HEK293 (cell line): ENCODE results near the gene PRG2.

ENCODE experiments used
- ATF2 ChIP-seq: fragments of 450-650 bp; formaldehyde crosslinking; IDR thresholded peaks from 2 replicates; pipeline ENCODE4 v1.5.1; 2016; ENCODE audit warnings: missing biosample characterization, missing genetic modification characterization, low read depth
- CTCF ChIP-seq: fragments of 450-650 bp; formaldehyde crosslinking; IDR thresholded peaks from 2 replicates; pipeline ENCODE4 v1.5.1; 2016; ENCODE audit warnings: missing biosample characterization, missing genetic modification characterization
- KLF16 ChIP-seq: fragments of 450-650 bp; formaldehyde crosslinking; IDR thresholded peaks from 2 replicates; pipeline ENCODE4 v1.5.1; 2017; ENCODE audit warnings: missing biosample characterization, missing genetic modification characterization
- MZF1 ChIP-seq: fragments of 450-650 bp; formaldehyde crosslinking; IDR thresholded peaks from 2 replicates; pipeline ENCODE4 v1.5.1; 2017; ENCODE audit warnings: missing biosample characterization, missing genetic modification characterization, borderline replicate concordance
- PRDM1 ChIP-seq: fragments of 450-650 bp; formaldehyde crosslinking; IDR thresholded peaks from 2 replicates; pipeline ENCODE4; 2016; ENCODE audit warnings: missing biosample characterization, missing genetic modification characterization
- REST ChIP-seq: fragments of 450-650 bp; formaldehyde crosslinking; IDR thresholded peaks from 2 replicates; pipeline ENCODE4 v1.5.1; 2016; ENCODE audit warnings: missing biosample characterization, missing genetic modification characterization
- TCF7L2 ChIP-seq: IDR thresholded peaks from 2 replicates; pipeline ENCODE4 v1.6.1; 2011; ENCODE audit warnings: low read depth, mild to moderate bottlenecking, inconsistent platforms, low read length, moderate library complexity, borderline replicate concordance
- ZNF148 ChIP-seq: fragments of 450-650 bp; formaldehyde crosslinking; IDR thresholded peaks from 2 replicates; pipeline ENCODE4 v1.5.0; 2017; ENCODE audit warnings: missing biosample characterization, missing genetic modification characterization, borderline replicate concordance
- ZNF239 ChIP-seq: fragments of 450-650 bp; formaldehyde crosslinking; IDR thresholded peaks from 2 replicates; pipeline ENCODE4 v1.5.1; 2016; ENCODE audit warnings: missing biosample characterization, missing genetic modification characterization
- ZNF350 ChIP-seq: fragments of 450-650 bp; formaldehyde crosslinking; IDR thresholded peaks from 2 replicates; pipeline ENCODE4 v1.5.0; 2017; ENCODE audit warnings: missing biosample characterization, mild to moderate bottlenecking, missing genetic modification characterization
- ZNF555 ChIP-seq: fragments of 450-650 bp; formaldehyde crosslinking; conservative IDR thresholded peaks from 2 replicates; pipeline ENCODE4 v1.5.1; 2017; ENCODE audit warnings: missing biosample characterization, mild to moderate bottlenecking, missing genetic modification characterization, inconsistent platforms
- ZNF76 ChIP-seq: fragments of 450-650 bp; formaldehyde crosslinking; IDR thresholded peaks from 2 replicates; pipeline ENCODE4; 2016; ENCODE audit warnings: low read depth, missing biosample characterization, missing genetic modification characterization, borderline replicate concordance

GRCh38 chr11:57377107-57377506, 13.3 kb downstream of the PRG2 start:
- TF ChIP-seq CTCF (no peak), ZNF148 (no peak), MZF1 (tag by site-specific recombination) (no peak), KLF16 (tag by site-specific recombination) (no peak), ZNF555 (tag by site-specific recombination) (no peak), ZNF239 (tag by site-specific recombination) (no peak), ZNF350 (tag by site-specific recombination) (no peak), REST (tag by site-specific recombination) (no peak), ATF2 (tag by site-specific recombination) (no peak), PRDM1 (no peak), TCF7L2 (no peak), ZNF76 (tag by site-specific recombination) (no peak)
